ENCODE results near the gene NMT1.
A peak's percentile ranks its signal among the peaks of the same experiment; 100 is the strongest.

NMT1 gene

DNA sequence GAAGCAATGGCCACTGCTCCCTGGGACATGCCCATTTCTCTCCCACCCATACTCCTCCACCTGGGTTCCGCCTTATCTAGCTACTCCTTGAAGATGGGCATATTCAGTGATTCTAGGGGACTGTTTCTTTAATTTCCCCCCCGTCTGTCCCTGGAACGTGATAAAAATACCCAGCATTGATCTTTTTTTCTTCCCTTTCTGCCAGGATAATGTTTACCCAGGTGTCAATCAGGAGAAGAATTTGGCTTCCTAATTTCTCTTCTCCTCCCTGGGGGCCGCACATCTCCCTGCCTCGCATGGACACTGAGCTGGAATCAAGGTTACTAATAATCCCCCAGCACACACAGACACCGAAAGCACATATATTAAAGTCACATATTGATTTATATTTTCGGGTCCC is 44.9 kb upstream of the NMT1 start:
- H3K27me3 ChIP-seq (ENCODE audit: insufficient read depth, low read length, poor library complexity) = peaks cover 5% of the 10 kb centered on the region
- H3K79me2 ChIP-seq (ENCODE audit: insufficient read depth, low read length) = no peaks in the 10 kb centered on the region
- H3K27ac ChIP-seq (ENCODE audit: low read length) = no peak overlapping the region
- DNase-seq (no peak), ATAC-seq (ENCODE audit: insufficient read depth, low read depth) (no peak)
- no peak overlapping the region for H3K4me3 ChIP-seq (ENCODE audit: low read depth in 1 of 2, low read length in 2 of 2)
- TF ChIP-seq, protein P1, sequence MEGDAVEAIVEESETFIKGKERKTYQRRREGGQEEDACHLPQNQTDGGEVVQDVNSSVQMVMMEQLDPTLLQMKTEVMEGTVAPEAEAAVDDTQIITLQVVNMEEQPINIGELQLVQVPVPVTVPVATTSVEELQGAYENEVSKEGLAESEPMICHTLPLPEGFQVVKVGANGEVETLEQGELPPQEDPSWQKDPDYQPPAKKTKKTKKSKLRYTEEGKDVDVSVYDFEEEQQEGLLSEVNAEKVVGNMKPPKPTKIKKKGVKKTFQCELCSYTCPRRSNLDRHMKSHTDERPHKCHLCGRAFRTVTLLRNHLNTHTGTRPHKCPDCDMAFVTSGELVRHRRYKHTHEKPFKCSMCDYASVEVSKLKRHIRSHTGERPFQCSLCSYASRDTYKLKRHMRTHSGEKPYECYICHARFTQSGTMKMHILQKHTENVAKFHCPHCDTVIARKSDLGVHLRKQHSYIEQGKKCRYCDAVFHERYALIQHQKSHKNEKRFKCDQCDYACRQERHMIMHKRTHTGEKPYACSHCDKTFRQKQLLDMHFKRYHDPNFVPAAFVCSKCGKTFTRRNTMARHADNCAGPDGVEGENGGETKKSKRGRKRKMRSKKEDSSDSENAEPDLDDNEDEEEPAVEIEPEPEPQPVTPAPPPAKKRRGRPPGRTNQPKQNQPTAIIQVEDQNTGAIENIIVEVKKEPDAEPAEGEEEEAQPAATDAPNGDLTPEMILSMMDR (IDR thresholded peaks at IDR 0.05; ENCODE audit: borderline replicate concordance, extremely low read depth, low read length, poor library complexity, severe bottlenecking) = no peak
- TF ChIP-seq EZH2 (IDR thresholded peaks at IDR 0.05; ENCODE audit: borderline replicate concordance, low read depth, low read length, severe bottlenecking) = no peak
- H2AFZ ChIP-seq (ENCODE audit: low read depth, low read length) = no peak overlapping the region
- H3K4me1 ChIP-seq (ENCODE audit: insufficient read depth, low read length) = peaks cover 19% of the 10 kb centered on the region
- H3K4me2 ChIP-seq (ENCODE audit: insufficient read depth, low read length) = no peak overlapping the region
- no peaks in the 10 kb centered on the region for H3K9me3 ChIP-seq (ENCODE audit: insufficient read depth, low read length, severe bottlenecking)
- H3K9ac ChIP-seq (ENCODE audit: low read depth, low read length) = no peak overlapping the region
- 0 out of 2 replicates have a peak, but pooled peaks cover 2% of the 10 kb centered on the region for H4K20me1 ChIP-seq (ENCODE audit: insufficient read depth, low read length)
- no peaks in the 10 kb centered on the region for H3K36me3 ChIP-seq (ENCODE audit: insufficient read depth, low read length)

DNA sequence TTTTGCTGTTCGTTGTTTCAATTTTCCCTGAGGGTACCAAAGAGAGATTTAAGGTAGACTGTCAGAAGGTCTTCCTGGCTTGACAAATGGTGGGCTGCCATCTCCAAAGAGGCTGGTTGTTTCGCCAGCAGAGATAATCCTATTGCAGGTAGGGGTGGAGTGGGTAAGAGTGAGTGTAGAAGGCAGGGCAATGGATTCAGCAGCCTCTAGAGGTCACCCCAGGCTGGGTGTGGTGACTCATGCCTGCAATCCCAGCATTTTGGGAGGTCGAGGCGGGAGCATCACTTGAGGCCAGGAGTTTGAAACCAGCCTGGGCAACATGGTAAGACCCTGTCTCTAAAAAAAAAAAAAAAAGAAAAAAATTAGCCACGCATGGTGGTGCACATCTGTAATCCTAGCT is 44.3 kb upstream of the NMT1 start:
- H3K4me2 ChIP-seq (ENCODE audit: insufficient read depth, low read length) = no peak overlapping the region
- no peak for TF ChIP-seq EZH2 (IDR thresholded peaks at IDR 0.05; ENCODE audit: borderline replicate concordance, low read depth, low read length, severe bottlenecking)
- TF ChIP-seq, protein P1 (IDR thresholded peaks at IDR 0.05; ENCODE audit: borderline replicate concordance, extremely low read depth, low read length, poor library complexity, severe bottlenecking) = peak; percentile 49
- H2AFZ ChIP-seq (ENCODE audit: low read depth, low read length) = no peak overlapping the region
- no peaks in the 10 kb centered on the region for H3K9me3 ChIP-seq (ENCODE audit: insufficient read depth, low read length, severe bottlenecking)
- H3K4me3 ChIP-seq (ENCODE audit: low read depth in 1 of 2, low read length in 2 of 2) = no peak overlapping the region
- H3K27me3 ChIP-seq (ENCODE audit: insufficient read depth, low read length, poor library complexity) = peaks cover 5% of the 10 kb centered on the region
- H3K36me3 ChIP-seq (ENCODE audit: insufficient read depth, low read length) = peaks cover 4% of the 10 kb centered on the region; the same call in 1 of the 2 replicates
- no peak for ATAC-seq (ENCODE audit: insufficient read depth, low read depth)
- no peak overlapping the region for H3K27ac ChIP-seq (ENCODE audit: low read length)
- no peak overlapping the region for H3K9ac ChIP-seq (ENCODE audit: low read depth, low read length)
- peaks cover 24% of the 10 kb centered on the region for H3K4me1 ChIP-seq (ENCODE audit: insufficient read depth, low read length)
- H3K79me2 ChIP-seq (ENCODE audit: insufficient read depth, low read length) = no peaks in the 10 kb centered on the region
- H4K20me1 ChIP-seq (ENCODE audit: insufficient read depth, low read length) = 0 out of 2 replicates have a peak, but pooled peaks cover 6% of the 10 kb centered on the region
- no peak for DNase-seq

DNA sequence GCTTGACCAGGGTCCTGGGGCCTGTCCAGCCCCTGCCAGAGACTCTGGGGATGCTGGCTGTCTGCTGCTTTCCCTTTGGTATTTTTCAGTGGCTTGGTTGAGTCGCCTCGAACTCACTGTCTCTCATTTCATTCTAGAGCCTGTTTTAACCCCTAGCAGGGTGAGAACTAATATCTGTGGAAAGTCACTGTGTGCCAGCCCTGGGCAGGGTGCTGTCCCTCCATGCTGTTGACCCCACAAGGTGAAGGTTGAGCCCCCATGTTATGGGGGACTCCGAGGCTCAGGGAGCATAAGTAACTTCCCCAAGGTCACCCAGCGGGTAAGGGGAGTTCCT is 42.6 kb upstream of the NMT1 start:
- Histone ChIP-seq H3K27me3 (ENCODE audit: insufficient read depth, low read length, poor library complexity) (peaks cover 5% of the 10 kb centered on the region), H3K9me3 (ENCODE audit: insufficient read depth, low read length, severe bottlenecking) (no peaks in the 10 kb centered on the region), H4K20me1 (ENCODE audit: insufficient read depth, low read length) (0 out of 2 replicates have a peak, but pooled peaks cover 6% of the 10 kb centered on the region), H3K4me3 (ENCODE audit: low read depth in 1 of 2, low read length in 2 of 2) (peak overlapping the region; percentile 21 to 57; a peak in 3 of 4 replicates), H3K27ac (ENCODE audit: low read length) (peak overlapping the region; percentile 33; the same call in 1 of the 2 replicates), H3K9ac (ENCODE audit: low read depth, low read length) (peak overlapping the region; percentile 64), H3K4me2 (ENCODE audit: insufficient read depth, low read length) (peak overlapping the region; percentile 92), H3K79me2 (ENCODE audit: insufficient read depth, low read length) (no peaks in the 10 kb centered on the region), H2AFZ (ENCODE audit: low read depth, low read length) (peak overlapping the region; percentile 90), H3K36me3 (ENCODE audit: insufficient read depth, low read length) (peaks cover 13% of the 10 kb centered on the region), H3K4me1 (ENCODE audit: insufficient read depth, low read length) (peaks cover 29% of the 10 kb centered on the region)
- DNase-seq (no peak), ATAC-seq (ENCODE audit: insufficient read depth, low read depth) (no peak)
- TF ChIP-seq, protein P1 (IDR thresholded peaks at IDR 0.05; ENCODE audit: borderline replicate concordance, extremely low read depth, low read length, poor library complexity, severe bottlenecking) = no peak
- TF ChIP-seq EZH2 (IDR thresholded peaks at IDR 0.05; ENCODE audit: borderline replicate concordance, low read depth, low read length, severe bottlenecking) = no peak
